Dermis blood vessel endothelial cell (primary cell): Measurements from ENCODE around the gene KCNMA1. TPM values are rescaled to one million over a fixed set of nuclear protein-coding genes. Genes with fewer than 3 reads are reported as not detected.

Experiments used
- DNase-seq: peaks from one replicate; pipeline ENCODE4 v3.0.0; 2010
- total RNA-seq: library from RNA; depleted of rRNA; stranded (reverse); fragments of >200 nt; gene quantifications from 2 replicates; pipeline ENCODE4 v1.2.3, GENCODE V29; 2014

Gene KCNMA1
- total RNA-seq, 1 donor from 2014 or later = under 0.01 TPM

GRCh38 chr10:77261146-77261545, 376.5 kb downstream of the KCNMA1 start:
- no peak for DNase-seq

- DNase-seq = no peak
Measured at GRCh38 chr10:77259171-77259874, 378.3 kb downstream of the KCNMA1 start.

- DNase-seq = no peak
Measured at GRCh38 chr10:77256346-77256745, 381.3 kb downstream of the KCNMA1 start.

GRCh38 chr10:77253556-77254064, 384.0 kb downstream of the KCNMA1 start:
- DNase-seq = no peak

- DNase-seq = no peak
Measured at GRCh38 chr10:77253147-77253545, 384.5 kb downstream of the KCNMA1 start.

- no peak for DNase-seq
Measured at GRCh38 chr10:77252380-77253146, 385.0 kb downstream of the KCNMA1 start.

GRCh38 chr10:77251297-77252013, 386.2 kb downstream of the KCNMA1 start:
- peak; percentile 76 for DNase-seq

GRCh38 chr10:77249901-77250459, 387.6 kb downstream of the KCNMA1 start:
- DNase-seq = no peak

- no peak for DNase-seq
Measured at GRCh38 chr10:77248104-77248790, 389.4 kb downstream of the KCNMA1 start.

GRCh38 chr10:77247031-77247990, 390.3 kb downstream of the KCNMA1 start:
- DNase-seq = no peak

- no peak for DNase-seq
Measured at GRCh38 chr10:77245953-77246352, 391.7 kb downstream of the KCNMA1 start.

GRCh38 chr10:77244746-77245145, 392.9 kb downstream of the KCNMA1 start:
- DNase-seq = no peak

GRCh38 chr10:77244286-77244685, 393.3 kb downstream of the KCNMA1 start:
- DNase-seq = no peak

- no peak for DNase-seq
Measured at GRCh38 chr10:77241350-77241725, 396.3 kb downstream of the KCNMA1 start.

GRCh38 chr10:77240706-77241349, 396.8 kb downstream of the KCNMA1 start:
- no peak for DNase-seq

- DNase-seq = no peak
Measured at GRCh38 chr10:77240041-77240652, 397.5 kb downstream of the KCNMA1 start.

GRCh38 chr10:77237120-77237519, 400.5 kb downstream of the KCNMA1 start:
- DNase-seq = no peak

- no peak for DNase-seq
Measured at GRCh38 chr10:77236700-77237099, 400.9 kb downstream of the KCNMA1 start.

- no peak for DNase-seq
Measured at GRCh38 chr10:77236029-77236428, 401.6 kb downstream of the KCNMA1 start.

- no peak for DNase-seq
Measured at GRCh38 chr10:77234599-77234998, 403.0 kb downstream of the KCNMA1 start.
